HepG2 (cell line): ENCODE results near the gene SULT2A1. TPM values are rescaled to one million over a fixed set of nuclear protein-coding genes. Genes with fewer than 3 reads are reported as not detected.
"Not testable (repeated sequence)": the region's sequence is repeated elsewhere in the genome, so short reads cannot be mapped to it uniquely, and the experiment has no call there.

Experiments used
- ATAC-seq: fragments of 200-7000 bp; cut with Tn5 transposase; 3 replicates; pipeline ENCODE4 v1.9.1; 2020; ENCODE audit warnings: mild to moderate bottlenecking, moderate library complexity
- BruUV-seq: library from RNA; stranded (reverse); fragments of 400-500 nt; replicated peaks from 2 replicates; lab custom pipeline; 2021; lab: Mats Ljungman, UMichigan
- CTCF ChIA-PET: fragments of 300-600 bp; formaldehyde crosslinking; extraction: SDS; loops from one replicate; lab custom pipeline; 2021; ENCODE audit warnings: low total read pairs, inconsistent platforms, low intra/inter-chr PET ratio; lab: Yijun Ruan, JAX
- POLR2A ChIA-PET: fragments of 350-600 bp; sonication (Branson Sonifier 250); formaldehyde crosslinking; loops from one replicate; lab custom pipeline; 2020; ENCODE audit warnings: antibody characterized with exemption, inconsistent platforms; lab: Yijun Ruan, JAX
- DNase-seq: peaks from one replicate; pipeline ENCODE4 v3.0.0-alpha.2; 2015; ENCODE audit warnings: low spot score
- FAIRE-seq: peaks from 3 replicates; lab custom pipeline; 2011; peaks lifted over from hg19 to GRCh38; lab: Jason Lieb, UNC
- H2AFZ ChIP-seq: one replicate; pipeline ENCODE4 v1.6.1; 2011; ENCODE audit warnings: low read length, inconsistent platforms
- H3K27ac ChIP-seq: fragments of 300-600 bp; 3 replicates; pipeline ENCODE4 v1.8.0; 2011; ENCODE audit warnings: mixed run types, mild to moderate bottlenecking, mixed read lengths, low read length, inconsistent platforms; ENCODE audit not compliant: insufficient read depth; ENCODE audit errors: extremely low read length
- H3K27me3 ChIP-seq, 2 experiments: fragments of 200-600 bp in 1 of 2; 2 replicates in 1 of 2; 3 replicates in 1 of 2; pipeline versions ENCODE4 v1.6.0 to v1.8.0; 2011; ENCODE audit warnings: low read length in 2 of 2, mild to moderate bottlenecking in 2 of 2, moderate library complexity in 2 of 2, inconsistent platforms in 1 of 2; ENCODE audit not compliant: insufficient read depth in 2 of 2, control insufficient read depth in 1 of 2
- H3K36me3 ChIP-seq, 2 experiments: fragments of 200-600 bp in 1 of 2; replicated peaks in 1 of 2; 2 replicates in 1 of 2; 3 replicates in 1 of 2; pipeline versions ENCODE4 v1.5.1 to v1.8.0; 2011; ENCODE audit warnings: low read length in 2 of 2, inconsistent platforms in 1 of 2; ENCODE audit not compliant: insufficient read depth in 2 of 2, control insufficient read depth in 1 of 2
- H3K4me1 ChIP-seq: 2 replicates; pipeline ENCODE4 v1.5.1; 2012; ENCODE audit warnings: low read length, inconsistent platforms; ENCODE audit not compliant: insufficient read depth
- H3K4me2 ChIP-seq: 2 replicates; pipeline ENCODE4 v1.6.0; 2011; ENCODE audit warnings: low read depth, low read length, inconsistent platforms
- H3K4me3 ChIP-seq, 3 experiments: fragments of 200-600 bp in 1 of 3; sonication (generic), shearing (Covaris generic) in 1 of 3; replicated peaks in 1 of 3; 2 replicates each; pipeline ENCODE4 v1.5.1; 2011 to 2016; ENCODE audit warnings: low read length in 3 of 3, inconsistent platforms in 2 of 3, low read depth in 2 of 3, mild to moderate bottlenecking in 2 of 3, control low read depth in 1 of 3, mixed read lengths in 1 of 3; ENCODE audit not compliant: insufficient read depth in 1 of 3
- H3K79me2 ChIP-seq: one replicate; pipeline ENCODE4 v1.6.1; 2011; ENCODE audit warnings: low read length, inconsistent platforms; ENCODE audit not compliant: insufficient read depth
- H3K9ac ChIP-seq: 2 replicates; pipeline ENCODE4 v1.6.0; 2011; ENCODE audit warnings: mild to moderate bottlenecking, low read depth, low read length, inconsistent platforms; ENCODE audit not compliant: insufficient read depth
- H3K9me3 ChIP-seq: 2 replicates; pipeline ENCODE4 v1.5.1; 2012; ENCODE audit warnings: mild to moderate bottlenecking, low read length
- H4K20me1 ChIP-seq: 2 replicates; pipeline ENCODE4 v1.6.0; 2011; ENCODE audit warnings: inconsistent platforms, mild to moderate bottlenecking, low read length, moderate library complexity; ENCODE audit not compliant: insufficient read depth
- CEBPG ChIP-seq: IDR thresholded peaks from 2 replicates; pipeline ENCODE4 v1.6.1; 2016
- HMG20B ChIP-seq: conservative IDR thresholded peaks from 2 replicates; pipeline ENCODE4 v1.6.1; 2016; ENCODE audit warnings: missing genetic modification reagents, missing compliant biosample characterization
- HMGXB4 ChIP-seq, 2 experiments: sonication (generic) in 1 of 2; formaldehyde crosslinking in 1 of 2; IDR thresholded peaks; 2 replicates each; pipeline versions ENCODE4 v1.4.0 to v1.6.1; 2018 to 2020; ENCODE audit warnings: missing genetic modification reagents in 2 of 2, borderline replicate concordance in 1 of 2, low read depth in 1 of 2, mild to moderate bottlenecking in 1 of 2, missing biosample characterization in 1 of 2
- IRF2 ChIP-seq: IDR thresholded peaks from 2 replicates; pipeline ENCODE4 v1.6.1; 2018; ENCODE audit warnings: missing genetic modification reagents, missing compliant biosample characterization
- MED1 ChIP-seq: sonication (generic); formaldehyde crosslinking; IDR thresholded peaks from 2 replicates; pipeline ENCODE4 v1.4.0; 2020; ENCODE audit warnings: missing genetic modification reagents
- MIER2 ChIP-seq: IDR thresholded peaks from 2 replicates; pipeline ENCODE4 v1.6.1; 2016; ENCODE audit warnings: missing biosample characterization, missing genetic modification reagents
- MIER3 ChIP-seq: IDR thresholded peaks from 2 replicates; pipeline ENCODE4 v1.6.1; 2016; ENCODE audit warnings: missing compliant biosample characterization, borderline replicate concordance
- STAG1 ChIP-seq: sonication (generic); formaldehyde crosslinking; IDR thresholded peaks from 2 replicates; pipeline ENCODE4 v1.4.0; 2020; ENCODE audit warnings: missing genetic modification reagents
- TFDP1 ChIP-seq: IDR thresholded peaks from 2 replicates; pipeline ENCODE4 v1.6.1; 2016; ENCODE audit warnings: missing compliant biosample characterization, missing genetic modification reagents, borderline replicate concordance
- TFE3 ChIP-seq: IDR thresholded peaks from 2 replicates; pipeline ENCODE4 v1.6.1; 2016
- THAP11 ChIP-seq: IDR thresholded peaks from 2 replicates; pipeline ENCODE4 v1.6.1; 2016; ENCODE audit warnings: missing biosample characterization, missing genetic modification reagents
- THRA ChIP-seq: sonication (generic); formaldehyde crosslinking; IDR thresholded peaks from 2 replicates; pipeline ENCODE4 v1.4.0; 2020; ENCODE audit warnings: missing genetic modification reagents, borderline replicate concordance
- ZBTB33 ChIP-seq: sonication (generic); formaldehyde crosslinking; IDR thresholded peaks from 2 replicates; pipeline ENCODE4 v1.4.0; 2020; ENCODE audit warnings: missing genetic modification reagents
- ZGPAT ChIP-seq: IDR thresholded peaks from 2 replicates; pipeline ENCODE4 v1.6.1; 2016; ENCODE audit warnings: mild to moderate bottlenecking
- ZSCAN9 ChIP-seq: IDR thresholded peaks from 2 replicates; pipeline ENCODE4 v1.6.1; 2016; ENCODE audit warnings: borderline replicate concordance
- WGBS: methylation state at CpG from one replicate; pipeline ENCODE4 v1.1.6; 2017; ENCODE audit warnings: low lambda C conversion rate; 5-methylcytosine and 5-hydroxymethylcytosine counted together
- in situ Hi-C: cut with HindIII; loops from 2 replicates; pipeline ENCODE4 v1.10.0; 2017; ENCODE audit warnings: low pct_unique_long_range_greater_than_20kb; ENCODE audit not compliant: extremely low pct_ligation_motif_present
- intact Hi-C: fragments of 100-400 bp; cut with micrococcal nuclease; formaldehyde crosslinking; loops from one replicate; pipeline ENCODE4 v1.10.0; 2022; ENCODE audit not compliant: unreplicated experiment
- polyA plus RNA-seq, 8 experiments: library from polyadenylated mRNA; depleted of rRNA in 3 of 8; stranded (reverse) in 7 of 8; unstranded in 1 of 8; fragments of >200 nt; fragmentation: Illumina TruSeq in 4 of 8; extraction: Trizol in 4 of 8; gene quantifications; 2 replicates each; pipeline versions ENCODE4 v1.2.1 to v1.2.3, GENCODE V29; 2011 to 2016; ENCODE audit warnings: low read depth in 4 of 8, missing spikeins in 1 of 8, mixed read lengths in 1 of 8; ENCODE audit not compliant: insufficient read depth in 1 of 8
- total RNA-seq, 5 experiments: library from RNA; depleted of rRNA; stranded (reverse); fragments of >200 nt; fragmentation: Illumina TruSeq; extraction: Trizol; gene quantifications; 2 replicates each; pipeline ENCODE4 v1.2.3, GENCODE V29; 2016; ENCODE audit warnings: low read depth in 1 of 5

The SULT2A1 gene
- total and polyA plus RNA-seq, 2 of the 13 experiments (the other 11 are each of a cell fraction or from before 2014, with no cell fraction given) = 137 to 193 TPM

- ATAC-seq, H3K4me1 ChIP-seq, BruUV-seq, H3K36me3 ChIP-seq, CTCF ChIA-PET, H3K9ac ChIP-seq, in situ Hi-C loops, H3K4me2 ChIP-seq, H3K79me2 ChIP-seq, H3K27ac ChIP-seq, H3K9me3 ChIP-seq, H3K4me3 ChIP-seq, POLR2A ChIA-PET, FAIRE-seq, intact Hi-C loops, H4K20me1 ChIP-seq, H3K27me3 ChIP-seq, H2AFZ ChIP-seq, DNase-seq: not testable (repeated sequence)
- under 1% methylated on average over 5 of the region's 14 CpGs for WGBS
- TF ChIP-seq TFDP1 (CRISPR knock-in tag) = peak; percentile 37; the same call in 1 of the 2 replicates
- TF ChIP-seq THAP11 (CRISPR knock-in tag) = peak; percentile 56
- TF ChIP-seq THRA = 0 out of 2 replicates have a peak, but pooled peaks have one; percentile 41
- peak; percentile 49; the same call in 1 of the 2 replicates for TF ChIP-seq ZBTB33 (CRISPR knock-in tag)
- TF ChIP-seq STAG1 (CRISPR knock-in tag) = peak; percentile 58
- peak; percentile 62; the same call in 1 of the 2 replicates for TF ChIP-seq IRF2 (CRISPR knock-in tag)
- TF ChIP-seq HMG20B (CRISPR knock-in tag) = 0 out of 2 replicates have a peak, but pooled peaks have one; percentile 46
- TF ChIP-seq ZGPAT (CRISPR knock-in tag) = peak; percentile 50; the same call in 1 of the 2 replicates
- peak in 1 of 2 experiments; percentile 90; a peak in 2 of 4 replicates for TF ChIP-seq HMGXB4 (CRISPR knock-in tag; IDR thresholded peaks at IDR 0.05; ENCODE audit: borderline replicate concordance in 1 of 2, low read depth in 1 of 2)
- TF ChIP-seq TFE3 (CRISPR knock-in tag) = 0 out of 2 replicates have a peak, but pooled peaks have one; percentile 27
- TF ChIP-seq ZSCAN9 = 0 out of 2 replicates have a peak, but pooled peaks have one; percentile 43
- peak; percentile 72; the same call in 1 of the 2 replicates for TF ChIP-seq MIER2 (CRISPR knock-in tag)
- TF ChIP-seq MED1 = 0 out of 2 replicates have a peak, but pooled peaks have one; percentile 29
- TF ChIP-seq CEBPG (CRISPR knock-in tag) = peak; percentile 58
- TF ChIP-seq MIER3 (CRISPR knock-in tag) = 0 out of 2 replicates have a peak, but pooled peaks have one; percentile 40
These were observed 23.2 kb upstream of the SULT2A1 start for GRCh38 chr19:47909350-47909749.
